Activated naive CD4-positive, alpha-beta T cell treated with anti-CD3 and anti-CD28 coated beads, Interleukin-2, amount 10 ng/mL, durations not matched to agents 7 days and 5 days (primary cell): Measurements from ENCODE around the gene MANF.
A peak's percentile ranks its signal among the peaks of the same experiment; 100 is the strongest.

ENCODE experiments used
- CTCF ChIA-PET: fragments of 350-600 bp; sonication (Branson Sonifier 250); formaldehyde crosslinking; loops from one replicate; lab custom pipeline; 2021; ENCODE audit warnings: antibody characterized with exemption; lab: Charles Lee
- DNase-seq: peaks from one replicate; pipeline ENCODE4 v3.0.0-alpha.2; 2020
- H3K27ac Mint-ChIP-seq: one replicate; pipeline ENCODE4 v1.8.0; 2021; ENCODE audit warnings: mild to moderate bottlenecking, moderate library complexity, mixed read lengths
- H3K27me3 Mint-ChIP-seq: one replicate; pipeline ENCODE4 v1.8.0; 2021; ENCODE audit warnings: mild to moderate bottlenecking, mixed read lengths
- H3K36me3 Mint-ChIP-seq: one replicate; pipeline ENCODE4 v1.8.0; 2021; ENCODE audit warnings: mixed read lengths
- H3K4me1 Mint-ChIP-seq: one replicate; pipeline ENCODE4 v1.8.0; 2021; ENCODE audit warnings: mixed read lengths
- H3K4me3 Mint-ChIP-seq: one replicate; pipeline ENCODE4 v1.8.0; 2021; ENCODE audit warnings: mild to moderate bottlenecking, moderate library complexity, mixed read lengths
- H3K9me3 Mint-ChIP-seq: one replicate; pipeline ENCODE4 v1.8.0; 2021; ENCODE audit warnings: mixed read lengths

The MANF gene

GRCh38 chr3:51384726-51385473 lies at the start of gene MANF:
Gene MANF (plus strand): TSS chr3:51385291. CDS start chr3:51385343, 52 bp downstream.
- Mint-ChIP-seq H3K9me3 (no peaks in the 10 kb centered on the region), H3K27ac (peak within 1 kb of the TSS; percentile 97), H3K36me3 (peaks cover 43% of the 10 kb centered on the region), H3K4me3 (peak within 1 kb of the TSS; percentile 99), H3K27me3 (no peaks in the 10 kb centered on the region), H3K4me1 (peaks cover 54% of the 10 kb centered on the region)
- CTCF ChIA-PET = interaction anchor here (1.5 to 1.8 kb wide), 3 partner anchors 14 to 769 kb away, joined by 4 to 10 read pairs (median 4); partner anchors contain the start of gene MAPKAPK3
- peak; percentile 99 for DNase-seq

- H3K27ac Mint-ChIP-seq = no peak overlapping the region
- H3K4me3 Mint-ChIP-seq = no peak overlapping the region
- peaks cover 3% of the 10 kb centered on the region for H3K27me3 Mint-ChIP-seq
- no peaks in the 10 kb centered on the region for H3K9me3 Mint-ChIP-seq
- H3K36me3 Mint-ChIP-seq = no peaks in the 10 kb centered on the region
- CTCF ChIA-PET = no interaction called here
- DNase-seq = no peak
- H3K4me1 Mint-ChIP-seq = no peaks in the 10 kb centered on the region
These were observed 48.8 kb upstream of the MANF start for GRCh38 chr3:51336261-51336660.

GRCh38 chr3:51337666-51338065 lies 47.4 kb upstream of the MANF start:
- Mint-ChIP-seq H3K36me3 (no peaks in the 10 kb centered on the region), H3K9me3 (no peaks in the 10 kb centered on the region), H3K4me3 (no peak overlapping the region), H3K27me3 (peaks cover 3% of the 10 kb centered on the region), H3K27ac (no peak overlapping the region), H3K4me1 (no peaks in the 10 kb centered on the region)
- CTCF ChIA-PET = interaction anchor here (0.7 kb wide), 1 partner anchor 237 kb away, joined by 3 read pairs; no protein-coding TSS in a partner anchor
- DNase-seq = no peak

GRCh38 chr3:51338632-51339031 lies 46.5 kb upstream of the MANF start:
- Mint-ChIP-seq H3K4me3 (no peak overlapping the region), H3K9me3 (no peaks in the 10 kb centered on the region), H3K36me3 (no peaks in the 10 kb centered on the region), H3K4me1 (no peaks in the 10 kb centered on the region), H3K27ac (no peak overlapping the region), H3K27me3 (no peaks in the 10 kb centered on the region)
- CTCF ChIA-PET = no interaction called here
- no peak for DNase-seq

GRCh38 chr3:51340013-51340829 lies 44.9 kb upstream of the MANF start:
- no peak overlapping the region for H3K4me3 Mint-ChIP-seq

GRCh38 chr3:51340989-51341636 lies 44.0 kb upstream of the MANF start:
- H3K27ac Mint-ChIP-seq = no peak overlapping the region
- no peak for DNase-seq
- H3K9me3 Mint-ChIP-seq = no peaks in the 10 kb centered on the region
- H3K27me3 Mint-ChIP-seq = no peaks in the 10 kb centered on the region
- CTCF ChIA-PET = no interaction called here
- no peak overlapping the region for H3K4me3 Mint-ChIP-seq
- H3K4me1 Mint-ChIP-seq = no peaks in the 10 kb centered on the region
- H3K36me3 Mint-ChIP-seq = no peaks in the 10 kb centered on the region

More at GRCh38 chr3:51340013-51340829, 44.9 kb upstream of the MANF start:
- no peaks in the 10 kb centered on the region for H3K36me3 Mint-ChIP-seq
- H3K27me3 Mint-ChIP-seq = no peaks in the 10 kb centered on the region
- H3K4me1 Mint-ChIP-seq = no peaks in the 10 kb centered on the region
- H3K9me3 Mint-ChIP-seq = no peaks in the 10 kb centered on the region
- H3K27ac Mint-ChIP-seq = no peak overlapping the region
- DNase-seq = no peak
- CTCF ChIA-PET = no interaction called here

GRCh38 chr3:51343918-51344687 lies 41.0 kb upstream of the MANF start:
- Mint-ChIP-seq H3K4me1 (no peaks in the 10 kb centered on the region), H3K9me3 (no peaks in the 10 kb centered on the region), H3K4me3 (no peak overlapping the region), H3K27me3 (peaks cover 5% of the 10 kb centered on the region), H3K36me3 (no peaks in the 10 kb centered on the region), H3K27ac (no peak overlapping the region)
- CTCF ChIA-PET = no interaction called here
- DNase-seq = no peak

- no peak overlapping the region for H3K4me3 Mint-ChIP-seq
- peaks cover 5% of the 10 kb centered on the region for H3K27me3 Mint-ChIP-seq
- H3K9me3 Mint-ChIP-seq = no peaks in the 10 kb centered on the region
- no peaks in the 10 kb centered on the region for H3K4me1 Mint-ChIP-seq
- no peak for DNase-seq
- CTCF ChIA-PET = no interaction called here
- no peak overlapping the region for H3K27ac Mint-ChIP-seq
- H3K36me3 Mint-ChIP-seq = no peaks in the 10 kb centered on the region
These were observed 34.3 kb upstream of the MANF start for GRCh38 chr3:51350751-51351150.

- DNase-seq = no peak
- Mint-ChIP-seq H3K27me3 (peaks cover 5% of the 10 kb centered on the region), H3K36me3 (no peaks in the 10 kb centered on the region), H3K27ac (no peak overlapping the region), H3K4me1 (no peaks in the 10 kb centered on the region), H3K9me3 (no peaks in the 10 kb centered on the region), H3K4me3 (no peak overlapping the region)
- CTCF ChIA-PET = interaction anchor here (0.9 kb wide), 1 partner anchor 94 kb away, joined by 3 read pairs; no protein-coding TSS in a partner anchor
These were observed 32.0 kb upstream of the MANF start for GRCh38 chr3:51353131-51353530.

- no peak overlapping the region for H3K27ac Mint-ChIP-seq
- H3K9me3 Mint-ChIP-seq = no peaks in the 10 kb centered on the region
- H3K27me3 Mint-ChIP-seq = peaks cover under 1% of the 10 kb centered on the region
- no peaks in the 10 kb centered on the region for H3K36me3 Mint-ChIP-seq
- no peak for DNase-seq
- H3K4me3 Mint-ChIP-seq = no peak overlapping the region
- H3K4me1 Mint-ChIP-seq = no peaks in the 10 kb centered on the region
- CTCF ChIA-PET = no interaction called here
These were observed 31.4 kb upstream of the MANF start for GRCh38 chr3:51353691-51354090.

- CTCF ChIA-PET = no interaction called here
- H3K27me3 Mint-ChIP-seq = no peaks in the 10 kb centered on the region
- H3K36me3 Mint-ChIP-seq = no peaks in the 10 kb centered on the region
- no peak for DNase-seq
- no peaks in the 10 kb centered on the region for H3K9me3 Mint-ChIP-seq
- H3K27ac Mint-ChIP-seq = no peak overlapping the region
- no peak overlapping the region for H3K4me3 Mint-ChIP-seq
- H3K4me1 Mint-ChIP-seq = no peaks in the 10 kb centered on the region
These were observed 30.9 kb upstream of the MANF start for GRCh38 chr3:51354172-51354571.

- H3K4me1 Mint-ChIP-seq = no peaks in the 10 kb centered on the region
- H3K27ac Mint-ChIP-seq = no peak overlapping the region
- CTCF ChIA-PET = no interaction called here
- H3K9me3 Mint-ChIP-seq = no peaks in the 10 kb centered on the region
- no peaks in the 10 kb centered on the region for H3K27me3 Mint-ChIP-seq
- no peak for DNase-seq
- no peak overlapping the region for H3K4me3 Mint-ChIP-seq
- no peaks in the 10 kb centered on the region for H3K36me3 Mint-ChIP-seq
These were observed 30.1 kb upstream of the MANF start for GRCh38 chr3:51354731-51355615.
